ENCODE results near the gene MCF2L2. TPM values are rescaled to one million over a fixed set of nuclear protein-coding genes. Genes with fewer than 3 reads are reported as not detected.
A peak's percentile ranks its signal among the peaks of the same experiment; 100 is the strongest.
"Not testable (repeated sequence)": the region's sequence is repeated elsewhere in the genome, so short reads cannot be mapped to it uniquely, and the experiment has no call there.

MCF2L2 gene
- total RNA-seq, 1 experiment from 2014 or later, result 3.9 TPM

DNA sequence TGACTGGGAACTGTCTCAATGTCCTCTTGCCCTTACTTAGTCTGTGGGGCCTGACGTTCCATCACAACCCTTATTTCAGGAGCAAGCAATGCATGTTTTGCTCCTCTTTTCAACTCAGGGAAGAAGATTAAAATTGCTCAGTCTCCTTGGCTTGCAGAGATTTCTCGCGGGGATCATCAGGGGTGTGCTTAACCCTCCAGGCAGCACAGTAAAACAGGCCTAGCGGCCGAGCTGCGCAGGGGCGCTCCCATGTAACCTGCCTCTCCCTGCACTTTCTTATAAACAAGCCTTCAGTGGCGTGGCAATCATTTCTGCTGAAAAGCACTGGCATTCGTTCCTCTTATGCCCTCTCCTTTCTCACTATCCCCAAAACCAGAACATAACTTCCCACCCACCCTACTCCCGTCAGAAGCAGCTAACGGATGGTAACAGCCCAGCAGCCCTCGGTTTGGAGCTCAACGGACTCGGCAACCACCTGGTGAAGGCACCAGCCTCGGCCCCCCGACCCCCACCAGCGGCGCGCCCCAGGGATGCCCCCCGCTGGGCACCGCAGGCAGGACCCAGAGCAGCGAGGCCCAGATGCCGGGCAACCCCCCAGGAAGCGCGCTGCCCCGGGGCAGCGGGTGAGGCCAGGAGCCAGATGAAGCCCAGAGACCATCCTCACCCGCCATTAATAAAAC lies 1.1 kb downstream of the MCF2L2 start:
- H3K4me1 ChIP-seq, result peaks cover 4% of the 10 kb centered on the region; the same call in 1 of the 2 replicates
- no peak overlapping the region for H3K27ac Mint-ChIP-seq (ENCODE audit: unreplicated experiment)
- no peaks in the 10 kb centered on the region for H3K27me3 ChIP-seq (replicated peaks; ENCODE audit: control insufficient read depth, insufficient read depth, low read length)
- no peaks in the 10 kb centered on the region for H3K9me3 Mint-ChIP-seq (ENCODE audit: unreplicated experiment)
- CTCF ChIA-PET, result interaction anchor here (0.6 kb wide), 1 partner anchor 11 kb away, joined by 3 read pairs; no protein-coding TSS in a partner anchor
- no peaks in the 10 kb centered on the region for H3K36me3 Mint-ChIP-seq (ENCODE audit: insufficient read depth, unreplicated experiment)
- TSS peak; percentile 69 for BruUV-seq (replicated peaks)
- peak overlapping the region; percentile 80 for H3K4me3 Mint-ChIP-seq (ENCODE audit: unreplicated experiment)
- intact Hi-C loops (cut with micrococcal nuclease; ENCODE audit: unreplicated experiment), result no loop called here
- H3K36me3 ChIP-seq (ENCODE audit: control insufficient read depth, insufficient read depth, low read length), result no peaks in the 10 kb centered on the region
- H3K27me3 Mint-ChIP-seq (ENCODE audit: insufficient read depth, unreplicated experiment), result no peaks in the 10 kb centered on the region
- no peak for DNase-seq
- TF ChIP-seq, protein P1, sequence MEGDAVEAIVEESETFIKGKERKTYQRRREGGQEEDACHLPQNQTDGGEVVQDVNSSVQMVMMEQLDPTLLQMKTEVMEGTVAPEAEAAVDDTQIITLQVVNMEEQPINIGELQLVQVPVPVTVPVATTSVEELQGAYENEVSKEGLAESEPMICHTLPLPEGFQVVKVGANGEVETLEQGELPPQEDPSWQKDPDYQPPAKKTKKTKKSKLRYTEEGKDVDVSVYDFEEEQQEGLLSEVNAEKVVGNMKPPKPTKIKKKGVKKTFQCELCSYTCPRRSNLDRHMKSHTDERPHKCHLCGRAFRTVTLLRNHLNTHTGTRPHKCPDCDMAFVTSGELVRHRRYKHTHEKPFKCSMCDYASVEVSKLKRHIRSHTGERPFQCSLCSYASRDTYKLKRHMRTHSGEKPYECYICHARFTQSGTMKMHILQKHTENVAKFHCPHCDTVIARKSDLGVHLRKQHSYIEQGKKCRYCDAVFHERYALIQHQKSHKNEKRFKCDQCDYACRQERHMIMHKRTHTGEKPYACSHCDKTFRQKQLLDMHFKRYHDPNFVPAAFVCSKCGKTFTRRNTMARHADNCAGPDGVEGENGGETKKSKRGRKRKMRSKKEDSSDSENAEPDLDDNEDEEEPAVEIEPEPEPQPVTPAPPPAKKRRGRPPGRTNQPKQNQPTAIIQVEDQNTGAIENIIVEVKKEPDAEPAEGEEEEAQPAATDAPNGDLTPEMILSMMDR (IDR thresholded peaks at IDR 0.05; ENCODE audit: insufficient read depth in 1 of 2, low read depth in 1 of 2, low read length in 1 of 2, severe bottlenecking in 1 of 2, unreplicated experiment in 1 of 2), result no peak
- peaks cover 12% of the 10 kb centered on the region for H3K4me1 Mint-ChIP-seq (ENCODE audit: low read depth, unreplicated experiment)
- POLR2A ChIA-PET, result interaction anchor here (0.6 kb wide), 1 partner anchor 64 kb away, joined by 4 read pairs; no protein-coding TSS in a partner anchor
- peak overlapping the region; percentile 81 for H3K4me3 ChIP-seq (ENCODE audit: low read depth, low read length)
- H3K9me3 ChIP-seq, result no peaks in the 10 kb centered on the region

DNA sequence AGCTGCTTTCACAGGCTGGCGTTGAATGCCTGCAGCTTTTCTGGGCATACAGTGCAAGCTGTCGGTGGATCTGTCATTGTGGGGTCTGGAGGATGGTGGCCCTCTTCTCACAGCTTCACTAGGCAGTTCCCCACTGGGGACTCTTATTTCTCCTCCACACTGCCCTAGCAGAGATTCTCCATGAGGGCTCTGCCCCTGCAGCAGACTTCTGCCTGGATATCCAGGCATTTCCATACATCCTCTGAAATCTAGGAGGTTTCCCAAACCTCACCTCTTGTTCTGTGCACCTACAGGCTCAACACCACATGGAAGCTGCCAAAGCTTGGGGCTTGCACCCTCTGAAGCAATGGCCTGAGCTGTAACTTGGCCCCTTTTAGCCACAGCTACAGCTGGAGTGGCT lies 9.6 kb downstream of the MCF2L2 start:
- POLR2A ChIA-PET; BruUV-seq (replicated peaks); CTCF ChIA-PET; H3K4me1 ChIP-seq; H3K4me3 ChIP-seq (ENCODE audit: low read depth, low read length); H3K27ac Mint-ChIP-seq (ENCODE audit: unreplicated experiment); DNase-seq; H3K4me1 Mint-ChIP-seq (ENCODE audit: low read depth, unreplicated experiment); intact Hi-C loops (cut with micrococcal nuclease; ENCODE audit: unreplicated experiment); H3K36me3 Mint-ChIP-seq (ENCODE audit: insufficient read depth, unreplicated experiment); H3K36me3 ChIP-seq (ENCODE audit: control insufficient read depth, insufficient read depth, low read length); H3K27me3 ChIP-seq (replicated peaks; ENCODE audit: control insufficient read depth, insufficient read depth, low read length); H3K4me3 Mint-ChIP-seq (ENCODE audit: unreplicated experiment); H3K9me3 ChIP-seq; H3K27me3 Mint-ChIP-seq (ENCODE audit: insufficient read depth, unreplicated experiment): not testable (repeated sequence)
- H3K9me3 Mint-ChIP-seq (ENCODE audit: unreplicated experiment), result peaks cover 33% of the 10 kb centered on the region

DNA sequence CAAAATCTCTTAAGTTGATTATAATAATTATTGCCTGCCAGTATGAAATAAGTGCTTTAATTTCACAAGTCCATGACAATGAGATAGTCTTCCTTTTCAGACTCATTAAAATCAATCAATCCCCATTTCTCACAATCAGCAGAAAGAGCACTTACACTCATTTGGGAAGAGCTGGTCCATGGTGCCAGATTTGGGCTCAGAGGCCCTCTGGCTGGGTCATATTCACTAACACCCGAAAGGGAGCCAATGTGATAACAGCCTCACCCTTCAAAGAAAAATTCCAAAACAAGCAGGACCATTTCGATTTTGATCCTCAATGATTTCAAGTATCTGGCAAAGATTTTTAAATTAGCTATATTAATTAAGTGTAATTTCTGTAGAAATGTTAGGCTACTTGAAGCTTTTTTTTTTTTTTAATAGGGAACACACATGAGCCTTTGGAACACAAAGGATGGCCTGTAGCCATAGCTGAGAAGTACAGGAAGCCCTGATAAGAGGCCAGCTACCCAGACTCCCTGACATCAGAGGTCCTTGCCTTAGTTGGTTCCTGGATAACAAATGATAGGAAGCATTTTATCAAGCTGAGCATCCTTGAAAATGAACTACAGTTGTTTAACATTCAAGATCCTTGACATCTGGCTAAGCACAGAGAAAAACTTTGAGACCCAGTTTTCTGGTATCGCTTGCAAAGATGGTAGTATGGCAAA lies 17.1 kb downstream of the MCF2L2 start:
- no peak overlapping the region for H3K4me3 ChIP-seq (ENCODE audit: low read depth, low read length)
- intact Hi-C loops (cut with micrococcal nuclease; ENCODE audit: unreplicated experiment), result no loop called here
- no peaks in the 10 kb centered on the region for H3K9me3 Mint-ChIP-seq (ENCODE audit: unreplicated experiment)
- no peaks in the 10 kb centered on the region for H3K4me1 ChIP-seq
- no peaks in the 10 kb centered on the region for H3K36me3 Mint-ChIP-seq (ENCODE audit: insufficient read depth, unreplicated experiment)
- no peak overlapping the region for H3K27ac Mint-ChIP-seq (ENCODE audit: unreplicated experiment)
- no peaks in the 10 kb centered on the region; the same call in 1 of the 2 replicates for H3K9me3 ChIP-seq
- no peak overlapping the region for H3K4me3 Mint-ChIP-seq (ENCODE audit: unreplicated experiment)
- H3K4me1 Mint-ChIP-seq (ENCODE audit: low read depth, unreplicated experiment), result no peaks in the 10 kb centered on the region
- DNase-seq, result no peak
- H3K27me3 Mint-ChIP-seq (ENCODE audit: insufficient read depth, unreplicated experiment), result no peaks in the 10 kb centered on the region
- no peaks in the 10 kb centered on the region for H3K27me3 ChIP-seq (replicated peaks; ENCODE audit: control insufficient read depth, insufficient read depth, low read length)
- ChIA-PET POLR2A (no interaction called here), CTCF (no interaction called here)
- TF ChIP-seq, protein P1 (IDR thresholded peaks at IDR 0.05; ENCODE audit: insufficient read depth in 1 of 2, low read depth in 1 of 2, low read length in 1 of 2, severe bottlenecking in 1 of 2, unreplicated experiment in 1 of 2), result no peak
- no TSS peak for BruUV-seq (replicated peaks)
- H3K36me3 ChIP-seq (ENCODE audit: control insufficient read depth, insufficient read depth, low read length), result no peaks in the 10 kb centered on the region

All from Caco-2 (cell line).